ENCODE measurements around the gene SCAF1.
A peak's percentile ranks its signal among the peaks of the same experiment; 100 is the strongest.

Gene SCAF1

DNA sequence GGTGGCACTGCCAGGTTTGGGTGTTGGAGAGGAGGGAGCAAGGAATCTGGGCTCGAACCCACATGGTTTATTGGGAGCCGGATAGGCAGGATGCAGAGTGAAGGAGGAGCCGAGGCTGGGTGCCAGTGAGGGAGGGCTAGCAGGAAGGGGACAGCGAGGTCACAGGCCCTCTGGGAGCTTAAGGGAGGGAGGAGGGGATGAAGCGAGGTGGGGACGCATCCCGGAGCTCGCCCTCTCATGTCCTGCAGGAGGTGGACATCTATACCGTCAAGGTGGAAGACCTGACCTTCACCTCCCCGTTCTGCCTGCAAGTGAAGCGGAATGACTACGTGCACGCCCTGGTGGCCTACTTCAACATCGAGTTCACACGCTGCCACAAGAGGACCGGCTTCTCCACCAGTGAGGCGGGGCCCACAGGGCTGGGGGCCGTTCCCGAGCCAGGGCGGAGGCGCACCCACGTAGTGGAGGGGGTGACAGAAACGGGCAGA lies 43.9 kb downstream of the SCAF1 start:
- DNase-seq (ENCODE audit: low spot score), result no peak

DNA sequence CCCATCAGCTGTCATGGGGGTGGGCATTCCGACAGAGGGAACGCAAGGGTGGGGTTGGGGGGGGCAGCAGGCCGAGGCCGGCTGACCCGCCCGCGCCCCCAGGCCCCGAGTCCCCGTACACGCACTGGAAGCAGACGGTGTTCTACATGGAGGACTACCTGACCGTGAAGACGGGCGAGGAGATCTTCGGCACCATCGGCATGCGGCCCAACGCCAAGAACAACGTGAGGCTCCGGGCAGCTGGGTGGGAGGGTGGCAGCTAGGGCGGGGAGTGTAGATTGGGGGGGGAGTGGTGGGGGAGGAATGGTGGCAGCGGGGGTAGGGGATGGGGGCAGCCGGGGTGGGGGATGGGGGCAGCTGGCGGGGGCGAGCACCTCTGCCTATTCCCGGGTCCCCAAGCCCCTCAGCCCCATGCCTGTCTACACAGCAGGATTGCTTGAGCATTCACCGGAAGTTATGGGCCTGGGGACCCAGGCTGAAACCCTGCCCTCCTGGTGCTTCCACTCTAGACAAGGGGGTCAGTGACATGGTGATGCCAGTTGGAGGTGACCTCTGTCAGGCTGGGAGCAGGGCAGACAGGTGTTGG lies 44.6 kb downstream of the SCAF1 start:
- no peak for DNase-seq (ENCODE audit: low spot score)

DNA sequence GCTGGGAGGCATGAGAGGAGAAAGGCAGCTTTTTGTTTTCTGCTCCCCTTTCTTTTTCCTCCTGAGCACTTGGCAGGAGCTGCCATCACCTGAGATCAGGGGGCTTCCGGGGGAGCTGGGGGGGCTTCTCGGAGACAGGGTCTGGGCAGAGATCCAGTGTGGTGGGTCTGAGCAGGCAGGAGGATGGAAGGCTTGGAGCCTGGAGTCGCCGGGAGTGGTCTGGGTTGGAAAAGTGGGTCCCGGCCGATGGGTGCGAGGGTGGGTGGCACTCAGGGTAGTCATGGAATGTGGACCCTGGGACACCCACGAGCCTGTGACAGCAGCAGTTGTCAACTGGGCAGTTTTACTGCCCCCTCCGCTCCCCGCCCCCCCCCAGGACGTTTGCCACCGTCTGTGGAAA lies 45.1 kb downstream of the SCAF1 start:
- no peak for DNase-seq (ENCODE audit: low spot score)

DNA sequence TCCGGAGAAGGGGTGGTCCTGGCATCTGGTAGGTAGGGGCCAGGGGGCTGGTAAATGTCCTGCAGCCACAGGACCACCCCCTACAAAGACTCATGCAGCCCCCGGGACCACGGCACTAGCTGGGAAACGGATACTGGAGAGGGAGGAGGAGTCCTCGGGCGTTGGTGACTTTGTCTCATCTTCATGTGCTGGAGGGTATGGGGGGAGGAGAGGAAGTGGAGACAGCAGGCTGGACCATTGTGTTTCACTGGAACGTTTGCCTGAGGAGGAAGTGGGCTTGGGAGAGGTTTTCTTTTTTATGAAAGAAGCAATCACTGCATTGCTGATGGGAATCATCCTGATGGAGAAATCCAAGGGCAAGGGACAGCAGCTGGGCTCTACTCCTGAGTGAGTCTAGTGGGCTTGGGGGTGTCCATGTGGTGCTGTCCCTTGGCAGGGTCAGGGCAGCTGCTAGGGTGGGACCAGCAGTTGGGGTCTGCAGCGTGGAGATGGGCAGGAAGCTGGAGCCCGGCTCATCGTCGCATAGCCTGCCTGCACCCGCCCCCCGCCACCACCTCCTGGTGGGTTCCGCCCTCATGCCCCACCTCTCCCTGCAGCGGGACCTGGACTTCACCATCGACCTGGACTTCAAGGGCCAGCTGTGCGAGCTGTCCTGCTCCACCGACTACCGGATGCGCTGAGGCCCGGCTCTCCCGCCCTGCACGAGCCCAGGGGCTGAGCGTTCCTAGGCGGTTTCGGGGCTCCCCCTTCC lies 45.7 kb downstream of the SCAF1 start:
- no peak for DNase-seq (ENCODE audit: low spot score)

DNA sequence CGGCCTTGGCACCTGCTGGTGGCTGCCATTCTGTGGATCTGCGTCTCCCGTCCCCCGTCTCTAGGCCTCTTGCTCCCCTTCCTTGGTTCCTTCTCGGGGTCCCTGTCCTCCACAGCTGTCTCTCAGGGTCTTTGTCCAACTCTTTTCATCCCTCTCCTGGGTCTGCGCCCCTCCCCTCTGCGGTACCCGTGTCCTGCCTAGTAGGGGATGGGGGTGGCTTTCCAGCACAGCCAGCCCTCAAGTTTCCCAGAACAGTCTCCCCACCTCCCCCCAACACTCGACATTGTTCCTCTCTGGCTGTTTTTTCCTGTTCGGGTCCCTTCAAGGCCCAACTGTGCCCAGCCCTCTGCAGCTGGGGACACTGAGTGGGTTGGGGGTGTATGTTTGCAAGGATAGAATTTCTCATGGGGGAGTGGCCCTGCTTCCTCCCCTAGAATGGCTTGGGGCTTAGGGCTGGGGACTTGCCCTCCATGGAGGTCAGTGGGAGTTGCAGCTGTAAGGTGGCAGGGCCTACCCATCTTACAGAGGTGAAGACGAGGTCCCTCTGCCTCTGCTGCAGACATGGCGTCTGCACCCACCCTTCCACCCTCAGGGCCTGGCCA lies 46.6 kb downstream of the SCAF1 start:
- no peak for DNase-seq (ENCODE audit: low spot score)

DNA sequence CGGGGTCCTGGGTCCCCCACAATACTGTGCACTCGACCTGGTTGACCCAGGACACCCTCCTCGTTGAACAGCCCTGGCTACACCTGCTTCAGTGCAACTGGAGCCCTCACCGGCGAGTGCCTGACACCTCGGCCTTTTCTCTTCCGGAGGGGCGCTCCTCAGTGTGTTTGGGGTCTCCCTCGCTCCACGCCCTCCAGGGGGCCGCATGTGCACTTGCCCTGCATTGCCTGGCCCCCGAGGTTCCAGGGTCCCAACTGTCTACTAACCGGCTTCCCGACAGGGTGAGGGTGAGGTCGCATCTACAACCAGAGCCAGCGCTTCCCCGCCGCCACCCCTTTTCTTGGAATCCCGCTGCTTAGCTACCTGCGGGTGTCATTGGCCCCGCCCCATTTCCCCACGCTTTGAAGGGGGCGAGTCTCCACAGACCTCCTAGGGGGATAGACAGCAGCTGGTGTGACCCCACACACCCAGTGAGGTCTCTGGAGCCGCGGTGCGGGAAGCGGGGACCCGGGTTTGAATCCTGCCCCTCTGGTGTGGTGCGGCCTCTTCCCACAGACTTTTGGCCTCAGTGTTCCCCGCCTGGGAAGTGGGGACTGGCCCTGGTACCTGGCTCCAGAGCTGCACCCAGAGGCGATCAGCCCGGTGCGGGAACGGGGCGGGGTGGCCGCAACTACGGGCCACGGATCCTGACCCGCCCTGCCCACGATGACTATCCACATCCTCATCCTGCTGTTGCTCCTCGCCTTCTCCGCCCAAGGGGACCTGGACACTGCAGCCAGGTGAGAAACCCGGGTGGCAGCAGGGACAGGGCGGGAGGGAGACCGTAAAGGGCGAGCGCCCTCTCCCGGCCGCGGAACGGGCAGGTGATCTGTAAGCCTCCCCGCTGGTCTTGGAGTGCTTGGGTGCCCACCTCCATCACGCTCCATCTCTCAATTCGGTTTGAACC lies 47.4 kb downstream of the SCAF1 start, which contains the start of gene ADM5:
TSS of gene ADM5 (plus strand) at position 462 of the 946 bp plus-strand sequence. CDS start at position 706, 244 bp downstream.
- peak; percentile 38 for DNase-seq (ENCODE audit: low spot score)

DNA sequence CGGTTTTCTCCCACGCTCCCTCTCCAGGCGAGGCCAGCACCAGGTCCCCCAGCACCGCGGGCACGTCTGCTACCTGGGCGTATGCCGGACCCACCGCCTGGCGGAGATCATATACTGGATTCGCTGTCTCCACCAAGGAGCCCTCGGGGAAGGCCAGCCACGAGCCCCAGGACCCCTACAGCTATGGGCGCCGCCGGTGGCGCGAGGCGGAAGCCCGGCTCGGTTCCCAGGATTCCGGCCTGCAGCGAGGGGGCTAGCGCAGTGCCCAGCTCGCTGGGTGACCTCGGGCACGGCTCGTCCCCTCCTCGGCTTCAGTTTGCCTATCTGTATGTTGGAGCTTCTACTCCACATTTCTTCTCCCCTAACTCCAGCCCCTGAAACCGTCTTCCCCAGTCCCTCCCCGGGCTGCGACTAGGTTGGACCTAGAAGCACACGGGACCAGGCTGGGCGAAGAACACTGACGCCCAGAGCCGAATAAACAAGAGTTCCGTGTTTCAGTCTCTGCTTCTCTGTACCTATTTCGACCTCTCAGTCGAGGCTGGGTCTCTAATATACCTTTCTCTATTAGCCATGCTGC lies 48.2 kb downstream of the SCAF1 start:
- DNase-seq (ENCODE audit: low spot score), result no peak

DNA sequence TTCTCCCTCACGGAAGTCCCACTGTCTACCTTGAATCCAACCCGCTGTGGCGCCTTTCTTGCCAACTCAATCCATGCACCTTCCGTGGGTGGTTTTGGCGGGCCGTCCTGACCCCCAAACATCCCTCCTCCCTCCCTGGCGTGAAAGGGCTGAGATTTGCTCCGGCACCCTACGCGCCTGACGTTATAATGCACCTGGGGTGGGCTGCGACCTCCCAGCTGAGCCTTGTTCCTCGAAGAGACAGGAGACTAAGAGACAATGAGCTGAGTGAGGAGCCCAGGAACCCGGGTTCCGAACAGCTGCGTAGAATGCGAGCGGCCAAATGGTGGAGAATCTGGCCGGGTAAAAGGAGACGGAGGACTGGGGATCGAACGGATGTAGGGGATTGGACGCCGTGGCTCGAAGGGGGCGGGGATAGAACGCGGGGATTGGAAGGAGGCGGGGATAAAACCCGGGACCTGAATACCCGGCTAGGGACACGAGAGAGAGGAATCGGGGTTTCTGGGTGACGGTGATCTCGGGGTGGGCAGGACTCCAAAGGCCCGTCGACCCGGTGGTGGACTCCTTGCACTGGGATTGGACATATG lies 48.7 kb downstream of the SCAF1 start, which contains the start of gene CPT1C:
TSS of gene CPT1C (plus strand) at position 461 of the 587 bp plus-strand sequence. CDS start 1,137 bp downstream, outside the sequence.
- DNase-seq (ENCODE audit: low spot score), result peak; percentile 94

DNA sequence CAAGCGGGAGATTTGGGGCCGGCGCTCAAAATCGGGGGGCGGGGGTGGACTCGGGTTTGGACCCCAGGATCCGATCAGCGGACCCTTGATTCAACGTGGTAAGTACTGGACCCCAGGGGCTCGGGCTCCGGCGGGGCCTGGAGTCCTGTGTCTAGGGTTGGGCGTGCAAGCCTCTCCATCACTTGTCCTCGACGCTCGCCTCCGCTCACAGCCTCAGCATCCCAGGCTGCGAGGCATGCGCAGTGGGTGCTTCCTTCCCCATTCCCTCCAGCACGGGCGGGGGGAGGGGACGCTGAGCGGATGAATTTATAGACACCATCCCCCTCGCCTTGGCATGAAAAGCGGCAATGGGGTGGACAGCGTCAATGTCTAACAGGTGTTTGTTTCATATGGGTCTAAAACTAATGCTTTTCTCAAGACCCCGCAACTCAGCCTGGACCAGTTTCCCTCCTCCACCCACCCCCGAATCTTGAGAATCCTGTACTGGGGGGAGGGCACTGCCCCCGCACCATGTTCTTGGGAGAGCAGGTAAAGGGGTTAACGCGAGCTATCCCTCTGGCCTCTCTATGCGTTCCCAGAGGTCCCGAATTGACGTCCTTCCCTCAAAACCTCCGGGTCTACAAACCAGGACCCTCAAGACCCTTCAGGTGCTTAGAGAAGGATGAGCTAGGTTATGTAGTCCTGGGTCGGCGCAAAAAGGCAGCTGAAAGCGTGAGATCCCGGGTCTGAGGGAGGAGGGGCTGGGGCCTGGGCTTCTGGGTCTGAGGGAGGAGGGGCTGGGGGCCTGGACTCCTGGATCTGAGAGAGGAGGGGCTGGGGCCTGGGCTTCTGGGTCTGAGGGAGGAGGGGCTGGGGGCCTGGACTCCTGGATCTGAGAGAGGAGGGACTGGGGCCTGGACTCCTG lies 49.5 kb downstream of the SCAF1 start:
- peak; percentile 96 for DNase-seq (ENCODE audit: low spot score)

DNA sequence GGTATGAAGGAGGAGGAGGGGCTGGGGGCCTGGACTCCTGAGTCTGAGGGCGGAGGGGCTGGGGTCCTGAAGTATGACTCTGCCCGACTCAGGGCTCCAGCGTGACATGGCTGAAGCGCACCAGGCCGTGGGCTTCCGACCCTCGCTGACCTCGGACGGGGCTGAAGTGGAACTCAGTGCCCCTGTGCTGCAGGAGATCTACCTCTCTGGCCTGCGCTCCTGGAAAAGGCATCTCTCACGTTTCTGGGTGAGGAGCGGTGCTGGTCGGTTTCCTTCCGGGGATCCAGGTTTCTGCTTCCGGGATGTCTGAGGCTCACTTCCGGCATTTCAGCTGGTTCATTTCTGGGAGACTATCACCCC lies 50.1 kb downstream of the SCAF1 start:
- no peak for DNase-seq (ENCODE audit: low spot score)

DNA sequence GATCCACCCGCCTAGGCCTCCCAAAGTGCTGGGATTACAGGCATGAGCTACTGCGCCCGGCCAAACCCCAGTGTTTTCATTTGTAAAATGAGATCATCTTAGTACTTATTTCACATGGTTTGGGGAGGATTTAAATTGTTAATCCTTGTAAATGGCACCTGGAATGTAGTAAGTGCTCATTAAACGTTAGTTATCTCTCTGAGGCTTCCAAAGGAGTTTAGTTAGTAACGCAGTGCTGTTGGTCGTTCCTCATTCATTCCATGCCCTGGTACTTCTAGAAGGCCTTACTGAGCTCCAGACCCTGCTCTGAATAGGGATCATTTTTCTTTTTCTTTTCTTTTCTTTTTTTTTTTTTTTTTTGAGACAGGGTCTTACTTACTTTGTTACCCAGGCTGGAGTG lies 54.1 kb downstream of the SCAF1 start:
- no peak for DNase-seq (ENCODE audit: low spot score)

DNA sequence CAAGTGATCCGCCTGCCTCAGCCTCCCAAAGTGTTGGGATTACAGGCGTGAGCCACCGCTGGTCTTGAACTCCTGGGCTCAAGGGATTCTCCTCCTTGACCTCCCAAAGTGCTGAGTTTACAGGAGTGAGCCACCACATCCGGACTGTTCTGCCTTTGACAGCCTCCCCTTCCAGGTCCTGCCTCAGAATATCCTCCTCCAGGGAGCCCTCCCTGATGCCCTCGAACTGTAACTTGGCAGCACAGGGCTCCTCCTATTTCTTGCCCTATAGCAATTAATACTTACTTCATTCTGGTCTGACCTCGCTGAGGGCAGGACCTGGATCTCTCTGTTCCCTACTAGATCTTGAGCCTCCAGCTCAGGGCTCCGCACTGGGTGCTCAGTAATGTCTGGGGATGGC lies 54.9 kb downstream of the SCAF1 start:
- DNase-seq (ENCODE audit: low spot score), result no peak

DNA sequence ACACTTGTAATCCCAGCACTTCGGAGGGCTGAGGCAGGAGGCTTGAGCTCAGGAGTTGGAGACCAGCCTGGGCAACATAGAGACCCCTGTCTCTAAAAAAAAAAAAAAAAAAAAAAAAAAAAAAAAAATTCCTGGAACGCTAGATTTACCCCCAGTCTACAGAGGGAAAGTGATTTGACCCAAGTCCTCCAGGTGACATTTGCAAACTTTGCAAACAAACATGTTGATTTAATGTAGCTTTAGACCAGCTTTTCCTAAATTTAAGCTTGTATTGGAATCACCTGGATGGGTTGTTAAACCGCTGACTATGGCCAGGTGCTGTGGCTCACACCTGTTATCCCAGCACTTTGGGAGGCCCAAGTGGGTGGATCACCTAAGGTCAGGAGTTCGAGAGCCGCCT lies 57.4 kb downstream of the SCAF1 start:
- DNase-seq (ENCODE audit: low spot score), result no peak

DNA sequence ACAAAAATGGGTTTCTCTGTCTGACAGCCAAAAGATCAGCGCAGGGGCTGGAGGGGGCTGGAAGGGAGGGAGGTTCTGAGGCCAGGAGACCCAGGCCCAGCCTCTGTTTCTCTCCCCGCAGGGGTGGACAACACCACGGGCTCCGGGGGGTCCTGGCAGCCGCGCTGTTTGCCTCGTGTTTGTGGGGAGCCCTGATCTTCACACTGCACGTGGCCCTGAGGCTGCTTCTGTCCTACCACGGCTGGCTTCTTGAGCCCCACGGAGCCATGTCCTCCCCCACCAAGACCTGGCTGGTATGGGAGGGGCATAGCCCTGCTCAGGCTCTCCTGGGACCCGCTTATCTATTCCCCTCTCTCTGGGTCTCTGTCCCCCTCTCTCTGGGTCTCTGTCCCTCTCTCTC lies 58.6 kb downstream of the SCAF1 start:
- DNase-seq (ENCODE audit: low spot score), result no peak

DNA sequence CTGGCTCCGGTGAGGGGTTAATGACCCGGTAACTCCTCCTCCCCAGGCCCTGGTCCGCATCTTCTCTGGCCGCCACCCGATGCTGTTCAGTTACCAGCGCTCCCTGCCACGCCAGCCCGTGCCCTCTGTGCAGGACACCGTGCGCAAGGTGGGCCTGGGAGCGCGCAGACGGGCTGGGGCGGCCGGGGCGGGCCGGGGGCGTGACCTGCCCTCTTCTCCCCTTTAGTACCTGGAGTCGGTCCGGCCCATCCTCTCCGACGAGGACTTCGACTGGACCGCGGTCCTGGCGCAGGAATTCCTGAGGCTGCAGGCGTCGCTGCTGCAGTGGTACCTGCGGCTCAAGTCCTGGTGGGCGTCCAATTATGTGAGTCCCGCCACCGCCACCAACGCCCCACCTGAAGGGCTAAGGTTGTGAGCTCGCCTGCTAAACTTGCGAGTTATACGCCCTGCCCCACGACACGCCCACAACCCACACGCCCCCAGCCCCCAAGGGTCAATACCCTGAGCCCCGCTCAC lies 59.3 kb downstream of the SCAF1 start:
- no peak for DNase-seq (ENCODE audit: low spot score)

DNA sequence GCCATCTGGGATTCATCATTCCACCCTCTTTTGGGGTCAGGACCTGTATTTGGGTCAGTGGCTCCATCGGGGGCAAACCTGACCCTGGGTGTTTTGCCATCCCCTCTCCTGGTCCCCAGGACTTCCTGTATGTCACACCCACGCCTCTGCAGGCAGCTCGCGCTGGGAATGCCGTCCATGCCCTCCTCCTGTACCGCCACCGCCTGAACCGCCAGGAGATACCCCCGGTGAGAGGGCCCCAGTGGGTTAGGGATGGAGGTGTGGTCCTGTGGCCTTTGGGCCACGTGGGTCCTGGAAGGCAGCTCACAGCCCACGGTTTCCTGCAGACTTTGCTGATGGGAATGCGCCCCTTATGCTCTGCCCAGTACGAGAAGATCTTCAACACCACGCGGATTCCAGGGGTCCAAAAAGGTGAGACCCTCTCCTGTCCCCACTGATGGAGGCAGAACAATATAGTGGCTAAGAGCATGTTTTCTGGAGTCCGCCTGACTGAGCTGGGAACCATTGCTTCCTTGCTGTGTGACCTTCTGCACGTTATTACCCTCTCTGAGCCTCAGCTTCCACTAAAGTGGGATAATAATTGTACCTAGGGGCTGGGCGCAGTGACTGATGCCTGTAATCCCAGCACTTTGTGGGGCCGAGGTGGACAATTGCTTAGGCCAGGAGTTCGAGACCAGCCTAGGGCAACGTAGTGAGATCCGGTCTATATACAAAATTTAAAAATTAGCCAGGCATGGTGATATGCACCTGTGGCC lies 63.1 kb downstream of the SCAF1 start:
- no peak for DNase-seq (ENCODE audit: low spot score)

DNA sequence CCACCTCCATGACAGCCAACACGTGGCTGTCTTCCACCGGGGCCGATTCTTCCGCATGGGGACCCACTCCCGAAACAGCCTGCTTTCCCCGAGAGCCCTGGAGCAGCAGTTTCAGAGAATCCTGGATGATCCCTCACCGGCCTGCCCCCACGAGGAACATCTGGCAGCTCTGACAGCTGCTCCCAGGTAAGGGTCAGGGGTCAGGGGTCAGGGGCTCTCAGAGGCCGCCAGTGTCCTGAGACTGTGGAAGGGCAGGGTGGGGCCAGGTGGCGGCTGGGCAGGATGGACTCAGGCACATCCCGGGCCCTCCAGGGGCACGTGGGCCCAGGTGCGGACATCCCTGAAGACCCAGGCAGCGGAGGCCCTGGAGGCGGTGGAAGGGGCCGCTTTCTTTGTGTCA lies 63.9 kb downstream of the SCAF1 start:
- DNase-seq (ENCODE audit: low spot score), result no peak

All from AG20443 (cell line).